Colon (tissue), 2 donors: ENCODE results near the gene TBATA.

Experiments used
- FAIRE-seq: peaks from 2 replicates; lab custom pipeline; 2012; peaks lifted over from hg19 to GRCh38; lab: Jason Lieb, UNC
- donor health status: control.
- donor health status: control.

The TBATA gene

GRCh38 chr10:70761727-70762350, 23.3 kb downstream of the TBATA start:
- FAIRE-seq, result no peak

GRCh38 chr10:70761031-70761601, 24.1 kb downstream of the TBATA start:
- no peak for FAIRE-seq

- no peak for FAIRE-seq
Observed at GRCh38 chr10:70760271-70760787, 24.8 kb downstream of the TBATA start.

- no peak for FAIRE-seq
Observed at GRCh38 chr10:70759781-70760180, 25.4 kb downstream of the TBATA start.

DNA sequence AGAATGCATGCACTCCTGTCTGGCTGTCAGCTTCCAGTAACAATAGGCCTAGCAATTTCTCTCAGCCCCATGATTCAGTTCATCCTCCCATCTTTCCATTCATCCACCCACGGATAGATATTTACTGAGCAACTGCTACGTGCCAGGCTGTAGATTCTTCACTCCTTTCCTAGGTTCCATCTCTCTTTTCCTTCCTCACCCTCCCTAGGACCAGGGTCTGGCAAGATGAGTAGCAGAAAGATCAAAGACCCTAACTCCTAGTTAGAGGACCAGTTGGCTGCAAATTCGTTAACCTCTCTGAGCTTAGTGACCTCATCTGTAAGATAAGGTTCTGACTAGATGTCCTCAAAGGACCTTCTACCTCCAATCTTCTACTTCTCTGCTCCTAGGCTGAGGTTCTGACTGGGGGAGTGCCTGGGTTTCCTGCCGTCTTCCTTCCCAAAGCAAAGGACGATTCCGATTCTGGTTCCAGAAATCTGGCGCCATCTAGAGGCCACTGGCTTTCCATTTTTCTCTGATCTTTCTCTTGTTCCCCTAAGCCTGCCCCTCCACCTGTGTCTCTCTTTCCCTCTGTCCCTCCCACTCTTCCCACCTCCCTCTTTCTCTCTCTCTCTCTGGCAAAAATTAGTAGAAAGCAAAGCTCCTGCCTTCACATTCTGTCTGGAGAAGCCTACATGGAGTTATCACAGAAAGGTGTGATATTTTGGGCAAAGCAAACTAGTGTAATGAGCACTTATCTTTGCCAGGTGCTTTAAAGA, 26.2 kb downstream of the TBATA start:
- FAIRE-seq, result no peak

DNA sequence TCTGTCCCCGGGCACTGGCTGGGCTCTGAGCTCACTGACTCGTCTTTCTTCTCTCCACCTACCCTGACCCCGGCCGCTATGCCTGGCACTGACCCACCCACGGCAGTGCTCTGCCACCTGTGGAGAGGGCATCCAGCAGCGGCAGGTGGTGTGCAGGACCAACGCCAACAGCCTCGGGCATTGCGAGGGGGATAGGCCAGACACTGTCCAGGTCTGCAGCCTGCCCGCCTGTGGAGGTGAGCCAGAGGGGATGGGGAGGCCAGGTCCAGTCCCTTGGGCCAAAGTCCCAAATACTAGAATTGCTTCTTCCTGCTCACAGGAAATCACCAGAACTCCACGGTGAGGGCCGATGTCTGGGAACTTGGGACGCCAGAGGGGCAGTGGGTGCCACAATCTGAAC, 27.3 kb downstream of the TBATA start:
- FAIRE-seq, result no peak

DNA sequence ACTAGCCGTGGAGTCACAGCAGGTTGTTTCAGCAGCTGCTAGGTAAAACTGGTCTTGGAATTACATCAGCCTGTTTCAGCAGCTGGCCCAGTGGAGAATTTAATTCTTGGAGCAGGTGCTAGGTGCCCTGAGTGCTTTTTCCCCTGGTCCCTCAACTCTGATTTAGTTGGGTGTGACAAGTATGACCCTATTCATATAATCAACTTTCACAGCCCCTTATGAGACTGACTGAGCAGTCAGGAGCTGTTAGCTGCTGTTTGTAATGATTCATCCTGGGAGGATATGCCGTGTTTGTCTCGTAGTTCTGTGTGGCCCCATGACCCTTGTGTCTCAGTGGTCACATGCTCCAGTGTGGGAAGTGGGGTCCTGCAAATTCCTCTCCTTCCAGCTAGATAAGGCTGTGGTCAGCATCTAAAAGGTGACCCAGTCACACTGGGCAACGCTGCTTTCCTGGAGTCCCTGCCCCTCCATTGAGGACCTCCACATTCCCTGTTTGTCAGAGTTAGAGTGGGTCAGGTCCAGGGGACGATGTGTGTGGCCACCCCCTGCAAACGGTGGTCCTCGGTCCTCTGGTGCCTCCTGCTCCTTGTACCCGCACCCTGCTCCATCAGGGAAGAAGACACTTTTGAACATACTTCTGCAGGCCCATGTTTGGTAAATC, 28.3 kb downstream of the TBATA start:
- no peak for FAIRE-seq

DNA sequence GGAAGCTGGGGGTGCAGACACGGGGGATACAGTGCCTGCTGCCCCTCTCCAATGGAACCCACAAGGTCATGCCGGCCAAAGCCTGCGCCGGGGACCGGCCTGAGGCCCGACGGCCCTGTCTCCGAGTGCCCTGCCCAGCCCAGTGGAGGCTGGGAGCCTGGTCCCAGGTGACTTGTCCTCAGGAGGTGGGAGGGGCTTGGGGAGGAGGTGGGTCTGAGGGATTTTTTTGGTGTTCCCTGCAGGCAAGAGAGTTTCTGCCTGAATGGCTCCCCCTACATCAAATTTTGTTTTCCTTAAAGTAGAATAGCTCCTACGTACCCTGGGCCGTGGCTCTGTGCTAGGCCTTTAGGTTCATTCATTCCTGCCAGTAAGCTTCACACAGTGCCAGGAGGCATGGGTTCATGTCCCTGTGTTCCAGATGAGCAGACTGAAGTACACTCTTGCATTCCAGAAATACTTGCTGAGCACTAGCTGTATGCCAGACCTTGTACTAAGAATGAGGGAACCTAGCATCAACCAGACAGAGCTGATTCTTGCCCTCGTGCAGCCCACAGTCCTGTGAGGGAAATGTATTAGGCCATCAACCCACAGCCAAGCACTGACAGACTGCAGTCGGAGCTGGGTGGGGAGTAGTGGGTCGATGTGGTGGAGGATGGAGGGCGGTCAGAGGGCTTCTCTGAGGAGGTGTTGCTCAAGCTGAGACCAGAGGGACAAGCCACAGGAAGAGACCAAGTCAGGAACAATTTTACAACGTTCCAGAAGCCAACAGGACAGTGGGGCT, 31.1 kb downstream of the TBATA start:
- FAIRE-seq, result no peak

DNA sequence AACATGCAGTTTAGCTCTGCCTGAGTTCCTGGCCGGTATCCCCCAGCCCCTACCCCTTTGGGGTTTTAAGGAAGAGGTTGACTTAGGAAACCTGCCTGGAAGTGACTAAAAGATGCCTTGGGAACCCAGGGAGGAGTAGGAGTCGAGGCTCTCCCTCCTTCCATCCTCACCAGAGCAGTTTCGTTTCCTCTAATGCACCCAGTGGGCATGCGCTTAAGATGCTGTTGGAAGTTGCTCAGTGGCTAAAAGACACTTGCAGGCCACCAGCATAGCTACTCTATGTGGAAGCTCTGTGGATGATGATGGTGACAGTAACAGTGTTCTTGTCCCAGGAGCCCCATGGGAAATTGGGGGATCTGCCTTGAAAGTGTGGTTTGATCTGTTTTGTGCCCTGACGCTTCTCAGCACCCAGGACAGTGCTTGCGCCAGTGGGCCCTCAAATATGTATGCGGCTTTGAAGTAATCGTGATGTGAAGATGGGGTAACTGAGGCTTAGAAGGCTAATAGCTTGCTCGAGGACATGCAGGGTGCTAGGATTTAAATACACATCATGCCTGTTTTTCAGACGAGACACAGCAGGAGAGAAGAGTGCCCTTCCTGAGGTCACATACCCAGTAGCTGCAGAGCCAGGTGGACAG, 32.0 kb downstream of the TBATA start:
- FAIRE-seq, result no peak

DNA sequence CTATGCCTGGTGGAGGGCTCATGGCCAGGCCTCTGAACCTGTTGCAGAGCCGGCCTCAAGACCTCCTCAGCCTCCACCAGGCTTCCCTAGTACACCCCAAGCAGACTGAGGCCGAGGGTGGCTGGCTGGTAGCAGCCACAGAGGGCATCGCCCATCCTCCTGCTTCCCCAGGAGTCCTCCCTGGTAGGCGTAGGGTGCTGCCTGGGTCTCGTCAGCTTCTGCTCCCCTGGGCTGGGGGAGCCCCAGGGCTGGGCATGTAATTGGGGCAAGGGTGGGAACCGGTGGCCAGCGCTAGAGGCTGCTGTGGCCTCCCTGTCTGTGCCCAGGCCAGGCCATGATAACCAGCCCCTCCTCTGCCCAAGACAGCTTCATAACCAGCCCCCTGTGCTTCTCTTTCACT, 32.6 kb downstream of the TBATA start:
- no peak for FAIRE-seq

DNA sequence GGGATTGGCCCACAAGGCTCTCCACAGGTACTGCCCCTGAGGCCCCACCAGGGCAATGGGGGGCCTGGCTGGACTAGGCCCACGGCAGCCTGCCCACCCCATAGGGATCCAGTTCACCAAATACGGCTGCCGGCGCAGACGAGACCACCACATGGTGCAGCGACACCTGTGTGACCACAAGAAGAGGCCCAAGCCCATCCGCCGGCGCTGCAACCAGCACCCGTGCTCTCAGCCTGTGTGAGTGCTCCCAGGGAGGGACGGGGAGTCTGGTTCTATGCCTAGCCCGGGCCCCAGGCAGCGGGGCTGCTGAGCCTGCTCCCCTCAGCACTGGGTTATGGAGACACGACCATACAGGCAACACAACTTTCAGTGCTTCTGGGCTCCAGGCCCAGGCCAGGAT, 33.2 kb downstream of the TBATA start:
- FAIRE-seq, result no peak

- no peak for FAIRE-seq
Observed at GRCh38 chr10:70751356-70751755, 33.8 kb downstream of the TBATA start.

DNA sequence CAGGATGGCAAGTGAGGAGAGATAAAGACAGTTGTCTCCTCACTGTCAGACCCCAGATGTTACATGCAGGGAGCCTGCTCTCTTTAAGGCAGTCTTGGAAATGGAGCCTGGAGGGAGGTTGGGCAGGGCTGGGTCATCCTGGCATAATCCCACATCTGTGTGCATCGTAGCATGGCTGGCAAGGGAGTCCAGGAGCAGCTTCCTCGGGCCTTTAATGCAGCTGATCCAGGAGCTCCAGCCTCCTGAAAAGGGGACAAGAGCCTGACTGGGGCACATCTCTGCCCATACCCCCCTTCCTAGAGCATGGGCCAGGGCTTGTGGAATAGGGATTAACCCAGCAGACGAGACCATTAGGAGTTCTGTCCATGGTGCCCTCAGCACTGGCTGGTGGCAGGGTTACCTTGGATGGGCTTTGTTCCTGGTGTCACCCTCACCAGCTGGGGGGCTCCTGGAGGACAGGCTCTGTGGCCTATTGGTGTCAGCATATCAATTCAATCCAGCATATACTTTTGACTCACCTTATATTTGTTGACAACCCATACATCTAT, 34.9 kb downstream of the TBATA start:
- no peak for FAIRE-seq

- no peak for FAIRE-seq
Observed at GRCh38 chr10:70749756-70750155, 35.4 kb downstream of the TBATA start.

DNA sequence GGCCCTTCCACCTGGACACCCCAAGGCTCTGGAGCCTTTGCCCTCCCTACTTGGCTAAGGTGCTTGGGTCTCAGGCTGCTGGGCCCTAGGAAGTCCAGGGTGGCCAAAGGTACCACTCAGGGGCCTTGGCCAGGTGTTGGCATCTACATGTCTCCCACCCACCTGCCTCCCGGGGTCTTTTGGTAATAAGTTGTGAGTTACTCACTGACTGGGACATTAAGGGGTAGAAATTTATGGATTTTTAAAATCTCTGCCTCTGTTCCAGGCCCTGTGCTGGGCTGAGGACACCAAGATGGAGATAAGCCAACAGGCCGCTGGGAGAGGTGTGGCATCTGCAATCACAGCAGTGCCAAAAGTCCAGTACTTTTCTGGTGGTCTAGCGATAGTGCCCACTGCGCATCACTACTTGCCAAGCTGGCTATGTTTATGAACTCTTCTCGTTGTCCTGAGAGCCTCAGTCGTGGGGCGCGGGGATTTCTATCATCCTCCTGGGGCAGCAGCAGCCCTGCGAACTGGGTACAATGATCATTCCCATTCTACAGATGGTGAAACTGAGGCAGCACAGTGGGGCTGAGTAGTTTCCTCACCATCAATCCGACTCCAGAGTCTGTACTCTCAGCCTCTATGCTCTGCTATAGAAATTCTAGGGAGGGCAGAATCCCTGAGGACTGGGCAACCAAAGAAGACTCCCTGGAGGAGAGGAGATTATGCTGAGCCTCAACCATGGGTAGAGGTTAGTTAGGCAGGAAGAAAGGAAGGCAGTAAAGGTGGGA, 36.2 kb downstream of the TBATA start:
- no peak for FAIRE-seq

DNA sequence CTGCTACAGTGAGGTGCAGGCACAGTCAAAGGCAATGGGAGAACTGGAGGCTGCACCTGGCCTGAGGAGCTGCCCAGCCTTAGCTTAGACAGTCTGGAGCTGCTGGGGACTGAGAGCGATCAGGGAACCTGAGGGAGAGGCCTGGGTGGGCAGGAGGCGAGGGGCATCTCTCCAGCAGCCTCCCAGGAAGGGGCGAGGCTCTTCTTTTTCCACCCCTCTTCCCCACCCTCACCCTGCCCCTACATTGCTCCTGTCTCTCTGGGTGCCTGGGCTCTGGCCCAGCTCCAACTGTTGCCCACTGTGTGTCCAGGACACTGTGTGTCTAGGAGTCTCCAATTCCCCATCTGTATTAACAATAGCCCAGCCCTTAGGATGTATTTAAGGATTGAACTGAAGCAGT, 36.9 kb downstream of the TBATA start:
- no peak for FAIRE-seq

- FAIRE-seq, result no peak
Observed at GRCh38 chr10:70747192-70747965, 37.8 kb downstream of the TBATA start.

DNA sequence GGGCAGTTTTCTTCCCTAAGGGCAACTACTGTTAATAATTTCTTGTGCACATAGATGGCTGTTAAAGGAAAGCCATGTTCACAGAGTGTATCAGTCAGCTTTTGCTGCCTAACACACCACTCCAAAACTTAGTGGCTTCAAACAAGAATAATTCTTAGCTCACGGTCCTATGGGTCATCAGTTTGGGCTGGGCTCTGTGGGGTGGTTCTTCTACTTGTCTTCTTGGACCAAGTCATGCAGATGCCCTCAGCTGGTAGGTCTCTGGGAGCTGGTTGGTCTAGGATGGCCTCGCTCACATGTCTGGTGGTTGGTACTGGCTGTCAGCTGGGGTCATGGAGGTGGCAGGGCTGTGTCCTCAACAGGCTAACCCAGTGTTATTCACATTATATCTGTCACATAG, 39.6 kb downstream of the TBATA start:
- no peak for FAIRE-seq

DNA sequence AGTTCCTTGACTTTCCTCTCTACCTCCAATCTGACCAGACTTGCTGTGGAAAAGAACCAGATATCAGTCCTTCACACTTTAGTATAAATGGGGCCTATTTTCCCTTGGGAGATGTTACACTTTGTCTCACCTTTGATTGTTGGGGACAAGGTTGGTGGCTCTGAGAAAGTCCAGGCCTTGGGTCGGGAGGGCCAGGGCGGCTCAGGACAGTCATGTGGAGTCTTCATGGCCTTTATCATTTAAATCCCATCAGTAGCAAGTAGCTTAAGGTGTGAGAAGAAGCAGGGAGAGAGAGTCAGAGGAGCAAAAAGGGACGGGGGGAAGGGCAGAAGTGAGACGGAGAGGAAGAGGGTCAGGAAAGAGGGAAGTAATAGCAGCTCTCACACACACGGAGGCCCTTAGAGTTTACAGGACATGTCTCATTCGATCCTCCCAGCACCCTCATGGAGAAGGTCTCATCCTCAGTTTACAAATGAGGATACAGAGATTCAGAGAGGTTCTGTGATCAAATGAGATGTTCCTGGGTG, 40.5 kb downstream of the TBATA start:
- FAIRE-seq, result no peak
